GM13977 (cell line): Measurements from ENCODE around the gene DGCR2.

Experiments used
- DNase-seq: peaks from one replicate; pipeline ENCODE4 v3.0.0; 2012; ENCODE audit warnings: low spot score
- CTCF ChIP-seq: IDR thresholded peaks from 2 replicates; pipeline ENCODE4 v1.5.1; 2012; ENCODE audit warnings: mild to moderate bottlenecking, control low read depth; ENCODE audit not compliant: insufficient read depth; ENCODE audit errors: extremely low read depth, missing control alignments
- in situ Hi-C: fragments of 300-500 bp; cut with MboI; formaldehyde crosslinking; loops from one replicate; pipeline ENCODE4 v1.12.0; 2022; ENCODE audit warnings: low sequenced_read_pairs, low pct_unique_long_range_greater_than_20kb, mixed read lengths, inconsistent platforms; ENCODE audit not compliant: unreplicated experiment

Gene DGCR2

DNA sequence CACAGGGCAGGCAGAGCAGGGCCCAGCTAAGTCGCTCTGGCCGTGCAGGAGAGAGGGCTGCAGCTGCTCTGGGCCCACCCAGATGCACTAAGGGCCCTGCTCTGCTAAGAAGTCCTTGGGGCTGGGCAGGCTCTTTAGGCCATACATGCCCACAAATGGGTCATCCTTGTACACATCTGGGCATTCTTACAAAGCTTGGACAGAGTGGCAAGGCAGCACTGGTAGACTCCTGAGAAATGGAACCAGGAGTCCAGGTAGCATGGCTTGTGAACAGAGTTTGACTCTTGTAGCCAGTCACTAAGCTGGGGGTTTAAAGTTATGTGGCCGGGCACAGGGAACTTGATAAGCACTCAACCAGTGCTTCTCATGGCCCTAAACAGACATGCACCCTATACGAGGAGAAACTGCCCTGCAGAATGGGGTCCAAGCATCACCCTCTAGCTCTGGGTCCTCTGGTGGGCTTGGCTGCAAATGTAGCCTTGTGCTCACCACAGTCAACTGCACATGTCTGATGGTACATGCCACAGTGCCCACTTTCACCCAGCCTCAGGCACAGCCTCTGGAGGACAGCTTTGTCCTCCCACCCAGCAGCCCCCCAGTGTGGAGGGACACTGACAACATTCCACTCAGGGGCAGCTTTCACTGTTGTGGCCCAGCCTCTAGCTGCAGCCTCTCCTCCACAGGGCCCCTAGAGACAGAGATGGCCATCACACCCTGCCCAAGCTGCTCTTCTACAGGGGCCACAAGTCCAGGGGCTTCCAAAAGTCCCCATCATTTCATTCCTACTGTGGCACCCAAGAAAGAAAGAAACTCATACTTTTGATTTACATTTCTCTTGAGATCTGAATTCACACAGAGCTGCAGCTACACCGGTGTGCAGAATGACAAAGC, 75.2 kb downstream of the DGCR2 start:
- no peak for DNase-seq
- in situ Hi-C loops: no loop called here
- TF ChIP-seq CTCF: no peak

DNA sequence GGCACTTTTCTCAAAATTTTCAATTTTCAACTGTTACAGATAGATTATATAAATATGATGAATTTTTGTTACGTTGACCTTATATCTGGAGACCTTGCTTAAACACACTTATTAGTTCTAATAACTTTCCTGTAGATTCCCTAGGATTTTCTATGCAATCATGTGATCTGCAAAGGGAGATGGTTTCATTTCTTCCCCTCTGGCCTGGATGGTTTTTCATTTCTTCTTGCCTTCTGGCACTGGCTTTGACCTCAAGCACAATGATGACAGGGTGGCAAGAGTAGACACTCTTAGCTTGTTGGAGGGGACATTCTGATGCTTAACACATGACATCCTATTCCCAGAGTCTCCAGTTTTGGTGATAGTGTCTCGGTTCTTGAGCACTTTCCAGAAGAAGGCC, 75.9 kb downstream of the DGCR2 start:
- in situ Hi-C loops: no loop called here
- DNase-seq: no peak
- TF ChIP-seq CTCF: no peak

DNA sequence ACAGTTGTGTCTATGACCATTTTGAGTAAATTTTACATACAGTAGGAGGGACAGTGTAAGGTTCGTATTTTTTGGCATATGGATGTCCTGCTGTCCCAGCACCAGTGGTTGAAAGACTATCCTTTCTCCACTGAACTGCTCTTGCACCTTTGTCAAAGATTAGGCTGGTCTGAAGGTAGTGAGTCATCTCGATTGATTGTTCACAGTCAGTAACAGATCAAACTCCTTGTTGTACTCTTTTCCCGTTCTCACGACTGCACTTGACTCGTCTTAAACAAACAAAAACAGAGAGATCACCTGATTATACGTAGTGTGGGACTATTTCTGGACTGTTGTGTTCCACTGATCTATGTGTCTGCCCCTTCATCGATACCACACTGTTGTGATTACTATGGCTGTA, 77.1 kb downstream of the DGCR2 start:
- no peak for TF ChIP-seq CTCF
- in situ Hi-C loops: no loop called here
- no peak for DNase-seq

DNA sequence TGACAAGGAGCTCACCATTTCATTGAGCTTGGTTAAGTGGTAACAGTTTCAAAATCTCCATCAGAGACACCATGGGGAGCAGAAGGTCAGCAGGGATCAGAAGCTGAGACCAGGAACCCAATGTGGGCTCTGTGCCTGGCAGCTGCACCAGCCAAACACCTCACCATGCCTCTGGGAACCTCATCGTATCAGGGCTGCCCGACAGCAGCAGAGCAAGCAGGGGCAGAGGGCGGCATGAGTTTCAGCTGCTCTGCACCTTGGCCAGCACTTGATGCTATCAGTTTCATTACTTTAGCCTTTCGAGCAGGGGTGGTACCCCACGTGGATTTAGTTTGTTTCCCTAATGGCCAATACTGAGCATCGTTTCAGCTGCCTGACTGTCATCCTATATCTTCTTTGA, 77.8 kb downstream of the DGCR2 start:
- DNase-seq: no peak
- no peak for TF ChIP-seq CTCF
- in situ Hi-C loops: no loop called here

DNA sequence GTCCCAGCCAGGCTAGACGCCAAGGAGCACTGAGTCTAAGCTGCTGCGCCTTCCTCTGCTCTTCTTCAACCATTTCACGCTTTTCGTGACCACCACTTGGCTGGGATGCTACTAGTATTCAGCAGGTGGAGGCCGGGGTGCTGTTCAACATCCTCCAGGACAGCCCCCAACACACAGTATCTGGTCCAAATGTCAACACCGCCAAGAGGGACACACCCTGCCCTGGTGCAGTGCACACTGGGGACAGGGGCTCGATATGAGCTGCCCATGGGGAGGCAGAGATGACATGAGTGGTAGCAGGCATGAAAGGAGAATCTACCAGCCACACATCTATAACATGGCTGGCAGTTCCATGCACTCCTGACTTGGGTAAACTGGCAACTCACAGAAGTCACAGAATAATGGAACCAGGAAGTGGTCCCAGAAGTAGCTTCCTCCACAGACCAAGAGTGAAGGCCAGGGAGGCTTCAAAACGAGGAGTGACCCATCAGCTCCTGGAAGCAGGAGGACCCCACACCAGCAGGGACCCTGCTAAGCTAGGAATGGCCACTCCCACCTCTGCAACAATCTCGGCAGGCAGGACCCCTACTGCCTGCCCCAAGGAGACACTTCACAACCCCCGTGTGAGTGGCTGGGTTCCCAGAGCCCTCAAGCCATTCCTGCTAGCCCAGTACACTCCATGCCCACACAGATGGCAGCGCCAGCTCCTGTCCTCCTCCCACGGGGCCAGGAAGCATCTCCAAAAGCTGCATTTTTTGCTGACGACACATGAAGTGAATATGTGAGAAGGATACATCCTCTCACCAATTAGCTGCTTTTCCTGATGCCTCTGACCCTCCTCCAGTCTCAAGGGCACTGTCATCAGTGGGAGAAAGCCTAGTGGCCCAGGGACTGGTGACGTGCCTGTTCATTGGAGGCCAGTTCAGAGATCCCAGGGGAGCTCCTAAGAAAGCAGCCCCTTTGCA, 78.8 kb downstream of the DGCR2 start:
- no peak for DNase-seq
- in situ Hi-C loops: no loop called here
- TF ChIP-seq CTCF: no peak

DNA sequence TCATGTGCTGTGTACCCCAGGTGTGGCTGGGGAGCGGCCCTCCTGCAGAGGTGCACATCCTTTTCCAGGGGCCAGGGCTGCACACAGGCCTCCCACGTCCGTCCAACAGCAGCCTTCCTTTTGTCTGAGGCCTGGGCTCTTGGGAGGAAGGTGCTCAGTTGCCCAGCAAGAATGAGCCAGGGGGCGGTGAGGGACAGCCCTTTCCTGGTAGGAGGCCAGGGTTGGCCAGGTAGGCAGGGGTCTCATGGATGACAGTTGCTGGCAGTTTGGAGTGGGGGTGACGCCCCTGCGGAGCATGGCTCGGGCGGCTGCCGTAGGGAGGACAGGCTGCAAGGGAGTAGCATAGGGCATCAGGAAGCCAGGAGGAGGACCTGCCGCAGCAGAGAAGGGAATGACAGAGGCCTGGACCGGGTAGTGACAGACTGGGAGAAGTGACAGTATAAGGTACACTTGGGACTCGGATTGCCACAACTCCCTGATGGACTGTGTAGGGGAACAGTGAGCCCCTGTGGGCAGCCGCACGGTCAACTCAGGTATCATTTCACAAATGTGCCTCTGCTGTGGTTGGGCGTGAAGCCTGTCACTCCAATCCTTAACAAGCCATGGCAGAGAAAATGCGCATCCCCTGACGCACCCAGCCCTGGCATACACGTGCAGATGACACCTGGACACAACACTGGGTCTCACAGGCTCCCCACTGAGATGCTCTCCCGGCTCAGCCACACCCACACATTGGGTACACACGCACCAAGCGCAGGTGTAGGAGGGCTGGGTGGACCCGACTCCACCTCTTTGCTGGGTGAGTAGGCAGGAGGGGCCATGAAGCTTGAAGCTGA, 79.7 kb downstream of the DGCR2 start:
- TF ChIP-seq CTCF: no peak
- in situ Hi-C loops: no loop called here
- no peak for DNase-seq
